Endodermal cell (in vitro differentiated cells): ENCODE results near the gene CENPA. TPM values are rescaled to one million over a fixed set of nuclear protein-coding genes. Genes with fewer than 3 reads are reported as not detected.
"Not testable (repeated sequence)": the region's sequence is repeated elsewhere in the genome, so short reads cannot be mapped to it uniquely, and the experiment has no call there.

Source experiments
- DNase-seq: peaks from one replicate; pipeline ENCODE4 v3.0.0-alpha.2; 2017
- H3K27ac ChIP-seq: 2 replicates; pipeline ENCODE4 v1.5.1; 2013; ENCODE audit warnings: mild to moderate bottlenecking, low read depth, low read length, moderate library complexity
- H3K27me3 ChIP-seq: 2 replicates; pipeline ENCODE4 v1.6.1; 2013; ENCODE audit warnings: mild to moderate bottlenecking, low read length, moderate library complexity; ENCODE audit not compliant: insufficient read depth, control insufficient read depth, poor library complexity, severe bottlenecking
- H3K36me3 ChIP-seq: 2 replicates; pipeline ENCODE4 v1.7.0; 2013; ENCODE audit warnings: mild to moderate bottlenecking, low read length, moderate library complexity; ENCODE audit not compliant: control insufficient read depth, insufficient read depth
- H3K4me1 ChIP-seq: one replicate; pipeline ENCODE4 v1.7.0; 2013; ENCODE audit warnings: low read length; ENCODE audit not compliant: control insufficient read depth, insufficient read depth
- H3K4me3 ChIP-seq: 2 replicates; pipeline ENCODE4 v1.5.1; 2013; ENCODE audit warnings: mild to moderate bottlenecking, low read length, moderate library complexity
- H3K9ac ChIP-seq: 2 replicates; pipeline ENCODE4 v1.6.1; 2013; ENCODE audit warnings: mild to moderate bottlenecking, low read length, moderate library complexity; ENCODE audit not compliant: poor library complexity, severe bottlenecking; ENCODE audit errors: extremely low read depth
- H3K9me3 ChIP-seq: 2 replicates; pipeline ENCODE4 v1.6.1; 2013; ENCODE audit warnings: mild to moderate bottlenecking, low read length, moderate library complexity; ENCODE audit not compliant: control insufficient read depth
- H3K27ac Mint-ChIP-seq: 2 replicates; pipeline ENCODE4 v1.8.0; 2020; ENCODE audit warnings: mixed read lengths
- H3K27me3 Mint-ChIP-seq: 2 replicates; pipeline ENCODE4 v1.8.0; 2021; ENCODE audit warnings: mild to moderate bottlenecking, mixed read lengths; ENCODE audit not compliant: insufficient read depth
- H3K36me3 Mint-ChIP-seq: 2 replicates; pipeline ENCODE4 v1.8.0; 2020; ENCODE audit warnings: low read depth, mixed read lengths
- H3K4me1 Mint-ChIP-seq: 2 replicates; pipeline ENCODE4 v1.8.0; 2020; ENCODE audit warnings: mixed read lengths
- H3K4me3 Mint-ChIP-seq: 2 replicates; pipeline ENCODE4 v1.8.0; 2020; ENCODE audit warnings: mild to moderate bottlenecking, moderate library complexity, mixed read lengths
- H3K9me3 Mint-ChIP-seq: 2 replicates; pipeline ENCODE4 v1.8.0; 2020; ENCODE audit warnings: mild to moderate bottlenecking, mixed read lengths
- CTCF ChIP-seq: fragments of 200-600 bp; sonication (generic); conservative IDR thresholded peaks from 2 replicates; pipeline ENCODE4 v1.5.0; 2021; ENCODE audit warnings: antibody characterized with exemption, mild to moderate bottlenecking
- WGBS, 2 experiments: methylation state at CpG; one replicate each; pipeline versions ENCODE4 v1.1.5 to v1.1.7; 2013; ENCODE audit warnings: missing lambda C conversion rate in 2 of 2, mixed read lengths in 1 of 2; ENCODE audit not compliant: insufficient coverage in 1 of 2, insufficient read length in 1 of 2; 5-methylcytosine and 5-hydroxymethylcytosine counted together
- total RNA-seq, 2 donors: library from RNA; stranded (reverse); fragmentation: NEBNext Ultra II Directional in 1 of 2; extraction: Animal tissue kit (Norgen Biotek cat#: 25700) in 1 of 2; gene quantifications; 2 replicates in 1 of 2; 3 replicates in 1 of 2; pipeline ENCODE4 v1.2.1, GENCODE V29; 2021

Gene CENPA
- total RNA-seq, 2 donors from 2014 or later, result 21.5 to 38.3 TPM

- peak; percentile 96 for DNase-seq
- Histone ChIP-seq H3K4me1 (no peaks in the 10 kb centered on the region), H3K27me3 (no peaks in the 10 kb centered on the region), H3K4me3 (no peak overlapping the region), H3K9me3 (no peaks in the 10 kb centered on the region), H3K27ac (no peak overlapping the region), H3K9ac (no peak overlapping the region), H3K36me3 (no peaks in the 10 kb centered on the region)
- H3K27ac Mint-ChIP-seq, result no peak overlapping the region
- 46 to 72% methylated on average over 7 to 9 of the region's 9 CpGs for WGBS, 2 experiments
- no peaks in the 10 kb centered on the region for H3K9me3 Mint-ChIP-seq
- no peak overlapping the region for H3K4me3 Mint-ChIP-seq
- peaks cover 3% of the 10 kb centered on the region for H3K27me3 Mint-ChIP-seq
- H3K36me3 Mint-ChIP-seq, result no peaks in the 10 kb centered on the region
- peaks cover 6% of the 10 kb centered on the region for H3K4me1 Mint-ChIP-seq
- peak; percentile 99 for TF ChIP-seq CTCF
Observed at GRCh38 chr2:26745609-26746327, 40.1 kb upstream of the CENPA start.

- no peak for DNase-seq
- H3K36me3 Mint-ChIP-seq, result peaks cover 5% of the 10 kb centered on the region
- Histone ChIP-seq H3K4me3 (no peak overlapping the region), H3K9me3 (peaks cover 10% of the 10 kb centered on the region), H3K9ac (no peak overlapping the region), H3K36me3 (no peaks in the 10 kb centered on the region), H3K4me1 (peaks cover 3% of the 10 kb centered on the region), H3K27me3 (no peaks in the 10 kb centered on the region), H3K27ac (no peak overlapping the region)
- H3K27ac Mint-ChIP-seq, result no peak overlapping the region
- H3K27me3 Mint-ChIP-seq, result peaks cover 7% of the 10 kb centered on the region
- peaks cover 6% of the 10 kb centered on the region for H3K4me1 Mint-ChIP-seq
- no peak overlapping the region for H3K4me3 Mint-ChIP-seq
- 84 to 86% methylated on average over 3 of the region's 3 CpGs for WGBS, 2 experiments
- TF ChIP-seq CTCF, result no peak
- H3K9me3 Mint-ChIP-seq, result peaks cover 6% of the 10 kb centered on the region
Observed at GRCh38 chr2:26746934-26747333, 38.9 kb upstream of the CENPA start.

GRCh38 chr2:26749787-26750420, 36.0 kb upstream of the CENPA start:
- peaks cover 11% of the 10 kb centered on the region for H3K9me3 ChIP-seq
- H3K4me3 Mint-ChIP-seq, result peak overlapping the region; percentile 60
- H3K4me1 ChIP-seq, H3K27me3 ChIP-seq, H3K36me3 Mint-ChIP-seq, H3K27me3 Mint-ChIP-seq, H3K36me3 ChIP-seq, H3K9me3 Mint-ChIP-seq: not testable (repeated sequence)
- peaks cover 23% of the 10 kb centered on the region for H3K4me1 Mint-ChIP-seq
- DNase-seq, result peak; percentile 84
- peak overlapping the region; percentile 49 for H3K9ac ChIP-seq
- 0% methylated on average over 2 to 6 of the region's 8 CpGs for WGBS, 2 experiments
- peak overlapping the region; percentile 99 for H3K27ac Mint-ChIP-seq
- H3K27ac ChIP-seq, result peak overlapping the region; percentile 68
- peak overlapping the region; percentile 52 for H3K4me3 ChIP-seq

GRCh38 chr2:26750467-26750866, 35.4 kb upstream of the CENPA start:
- peak overlapping the region; percentile 52 for H3K4me3 ChIP-seq
- not testable (repeated sequence) for DNase-seq, H3K9me3 Mint-ChIP-seq, H3K27ac ChIP-seq, H3K36me3 Mint-ChIP-seq, H3K27me3 Mint-ChIP-seq, H3K4me1 ChIP-seq, H3K27me3 ChIP-seq, H3K36me3 ChIP-seq
- Mint-ChIP-seq H3K4me1 (peaks cover 28% of the 10 kb centered on the region), H3K27ac (peak overlapping the region; percentile 99), H3K4me3 (peak overlapping the region; percentile 60)
- H3K9me3 ChIP-seq, result peaks cover 11% of the 10 kb centered on the region
- H3K9ac ChIP-seq, result peak overlapping the region; percentile 49
- 18 to 35% methylated on average over 9 to 11 of the region's 11 CpGs for WGBS, 2 experiments
